HG02642 (cell line): ENCODE results near the gene TCHH.
"Not testable (repeated sequence)": the region's sequence is repeated elsewhere in the genome, so short reads cannot be mapped to it uniquely, and the experiment has no call there.

ENCODE experiments used
- ATAC-seq: cut with Tn5 transposase; IDR thresholded peaks from one replicate; pipeline ENCODE4 v1.9.1; 2021; ENCODE audit warnings: mild to moderate bottlenecking; ENCODE audit not compliant: unreplicated experiment, poor library complexity

TCHH gene, protein sequence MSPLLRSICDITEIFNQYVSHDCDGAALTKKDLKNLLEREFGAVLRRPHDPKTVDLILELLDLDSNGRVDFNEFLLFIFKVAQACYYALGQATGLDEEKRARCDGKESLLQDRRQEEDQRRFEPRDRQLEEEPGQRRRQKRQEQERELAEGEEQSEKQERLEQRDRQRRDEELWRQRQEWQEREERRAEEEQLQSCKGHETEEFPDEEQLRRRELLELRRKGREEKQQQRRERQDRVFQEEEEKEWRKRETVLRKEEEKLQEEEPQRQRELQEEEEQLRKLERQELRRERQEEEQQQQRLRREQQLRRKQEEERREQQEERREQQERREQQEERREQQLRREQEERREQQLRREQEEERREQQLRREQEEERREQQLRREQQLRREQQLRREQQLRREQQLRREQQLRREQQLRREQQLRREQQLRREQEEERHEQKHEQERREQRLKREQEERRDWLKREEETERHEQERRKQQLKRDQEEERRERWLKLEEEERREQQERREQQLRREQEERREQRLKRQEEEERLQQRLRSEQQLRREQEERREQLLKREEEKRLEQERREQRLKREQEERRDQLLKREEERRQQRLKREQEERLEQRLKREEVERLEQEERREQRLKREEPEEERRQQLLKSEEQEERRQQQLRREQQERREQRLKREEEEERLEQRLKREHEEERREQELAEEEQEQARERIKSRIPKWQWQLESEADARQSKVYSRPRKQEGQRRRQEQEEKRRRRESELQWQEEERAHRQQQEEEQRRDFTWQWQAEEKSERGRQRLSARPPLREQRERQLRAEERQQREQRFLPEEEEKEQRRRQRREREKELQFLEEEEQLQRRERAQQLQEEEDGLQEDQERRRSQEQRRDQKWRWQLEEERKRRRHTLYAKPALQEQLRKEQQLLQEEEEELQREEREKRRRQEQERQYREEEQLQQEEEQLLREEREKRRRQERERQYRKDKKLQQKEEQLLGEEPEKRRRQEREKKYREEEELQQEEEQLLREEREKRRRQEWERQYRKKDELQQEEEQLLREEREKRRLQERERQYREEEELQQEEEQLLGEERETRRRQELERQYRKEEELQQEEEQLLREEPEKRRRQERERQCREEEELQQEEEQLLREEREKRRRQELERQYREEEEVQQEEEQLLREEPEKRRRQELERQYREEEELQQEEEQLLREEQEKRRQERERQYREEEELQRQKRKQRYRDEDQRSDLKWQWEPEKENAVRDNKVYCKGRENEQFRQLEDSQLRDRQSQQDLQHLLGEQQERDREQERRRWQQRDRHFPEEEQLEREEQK (N-terminal part only)

DNA sequence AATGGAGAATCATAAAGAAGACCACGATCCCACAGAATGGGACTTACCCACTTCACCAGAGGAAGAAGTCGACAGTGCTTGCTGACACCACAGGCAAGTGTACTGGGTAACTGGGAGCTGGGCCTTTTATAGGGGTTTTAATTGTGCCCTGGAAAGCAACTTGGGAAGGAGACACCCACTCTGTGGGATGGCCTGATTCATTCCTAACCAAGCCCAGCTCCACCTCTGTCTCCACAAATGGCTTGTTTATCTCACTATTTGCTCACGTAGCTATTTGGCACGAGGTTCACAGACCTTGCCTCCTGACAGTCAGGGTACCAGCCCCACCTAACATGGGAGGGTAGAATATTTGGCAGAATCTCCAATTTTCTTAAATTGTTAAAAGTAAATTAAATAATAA is at the start of gene TCHH:
Gene TCHH, minus strand, starts transcription at position 101 of the 400 bp plus-strand sequence. CDS start 1,364 bp downstream, outside the sequence.
- no peak for ATAC-seq

GRCh38 chr1:152164517-152165136 is 49.4 kb upstream of the TCHH start:
- ATAC-seq, result no peak

DNA sequence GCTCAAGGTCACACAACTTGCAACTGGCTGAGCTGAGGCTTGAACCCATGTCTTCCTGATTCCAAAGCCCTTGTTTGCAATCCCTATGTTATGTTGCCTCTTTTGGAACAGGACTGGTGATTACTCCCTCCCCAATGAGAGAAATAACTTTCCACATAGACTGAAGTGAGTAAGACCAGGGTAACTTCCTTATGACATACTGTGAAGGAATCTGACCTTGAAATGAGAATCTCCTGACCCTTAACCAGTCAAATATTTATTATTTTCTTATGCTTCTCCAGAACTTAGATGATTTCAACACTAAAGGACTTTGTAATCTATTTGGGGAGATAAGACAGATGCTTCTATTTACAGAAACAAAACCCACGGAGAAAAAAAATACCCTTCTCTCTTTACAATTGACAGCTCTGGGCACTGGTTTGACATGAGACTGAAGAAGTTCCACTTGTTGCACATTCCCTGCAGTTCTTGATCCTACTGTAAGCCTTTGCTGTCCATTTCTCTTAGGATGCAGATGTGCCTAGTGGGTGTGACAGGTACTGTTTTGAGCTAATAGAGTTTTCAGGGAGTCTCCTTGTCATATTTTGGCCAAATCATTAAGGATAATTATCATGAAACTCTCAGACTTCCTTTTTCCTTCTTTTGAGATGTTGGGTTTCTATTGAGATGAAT is 47.7 kb upstream of the TCHH start:
- ATAC-seq, result no peak

GRCh38 chr1:152160576-152160975 is 45.3 kb upstream of the TCHH start:
- no peak for ATAC-seq

DNA sequence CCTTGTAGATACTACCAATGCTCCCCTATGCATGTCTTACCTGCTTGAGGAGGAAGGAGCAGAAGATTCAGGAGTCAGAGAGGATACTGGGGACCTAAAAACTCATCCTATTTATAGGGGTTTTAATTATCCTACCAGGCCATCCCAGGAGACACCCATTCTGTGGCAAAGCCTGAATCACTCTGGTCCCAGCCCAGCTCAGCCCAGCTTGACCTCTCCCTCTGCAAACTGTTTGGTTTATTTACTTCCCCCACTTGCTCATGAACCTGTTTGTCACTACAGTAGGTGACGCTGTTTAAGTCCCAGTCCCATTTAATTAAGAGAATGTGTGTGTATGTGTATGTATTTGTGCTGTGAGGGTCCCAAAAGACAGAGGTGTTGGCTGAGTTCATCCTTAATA is 43.9 kb upstream of the TCHH start, which contains the start of gene RPTN:
Gene RPTN, minus strand, starts transcription at position 85 of the 400 bp plus-strand sequence. CDS start 1,339 bp downstream, outside the sequence.
- no peak for ATAC-seq

DNA sequence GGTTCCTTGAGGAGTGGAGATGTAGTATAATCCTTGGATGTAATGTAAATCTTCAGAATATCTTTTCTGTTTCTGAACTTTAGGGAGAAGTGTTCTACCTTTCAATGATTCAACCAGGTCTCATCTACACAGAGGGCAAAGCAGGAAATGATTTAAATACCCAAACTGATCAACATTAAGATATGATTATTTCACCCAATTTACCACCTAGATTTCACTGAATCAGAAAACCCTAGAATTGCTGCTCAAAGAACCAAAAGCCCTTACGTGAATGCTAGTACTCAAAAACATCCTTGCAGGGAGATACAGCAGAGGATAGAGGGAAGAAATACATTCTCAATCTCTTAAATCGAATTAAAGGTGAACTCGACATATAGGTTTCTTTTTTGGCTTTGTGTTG is 38.8 kb upstream of the TCHH start:
- ATAC-seq, result no peak

GRCh38 chr1:152151646-152152045 is 36.4 kb upstream of the TCHH start:
- no peak for ATAC-seq

DNA sequence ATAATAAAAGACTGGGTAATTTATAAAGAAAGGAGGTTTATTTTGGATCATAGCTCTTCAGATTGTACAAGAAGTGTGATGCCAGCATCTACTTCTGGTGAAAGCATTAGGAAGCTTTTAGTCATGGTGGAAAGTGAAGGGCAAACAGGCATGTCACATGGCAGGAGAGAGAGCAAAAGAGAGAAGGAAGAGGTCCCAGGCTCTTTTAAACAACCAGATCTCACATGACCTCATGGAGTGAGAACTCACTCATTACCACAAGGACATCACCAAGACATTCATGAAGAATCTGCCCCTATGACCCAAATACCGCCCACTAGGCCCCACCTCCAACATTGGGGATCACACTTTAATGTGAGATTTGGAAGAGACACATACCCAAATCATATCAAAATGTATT is 33.7 kb upstream of the TCHH start:
- ATAC-seq, result no peak

DNA sequence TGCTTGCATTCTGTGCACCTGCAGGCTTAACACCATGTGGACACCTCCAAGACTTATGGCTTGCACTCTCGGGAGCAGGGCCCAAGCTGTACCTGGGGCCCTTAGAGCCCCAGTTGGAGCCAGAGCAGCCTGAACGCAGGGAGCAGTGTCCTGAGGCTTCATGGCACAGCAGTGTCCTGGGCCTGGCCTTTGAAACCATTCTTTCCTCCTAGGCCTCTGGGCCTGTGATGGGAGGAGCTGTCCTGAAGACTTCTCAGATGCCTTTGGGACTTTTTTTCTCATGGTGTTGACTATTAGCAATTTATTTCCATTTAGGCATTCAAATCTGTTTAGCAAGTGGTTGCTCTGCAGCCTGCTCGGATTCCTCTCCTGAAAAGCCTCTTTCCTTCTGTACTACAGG is 32.8 kb upstream of the TCHH start:
- no peak for ATAC-seq

- no peak for ATAC-seq
Measured at GRCh38 chr1:152145769-152146168, 30.5 kb upstream of the TCHH start.

GRCh38 chr1:152144674-152145183 is 29.5 kb upstream of the TCHH start:
- not testable (repeated sequence) for ATAC-seq

- no peak for ATAC-seq
Measured at GRCh38 chr1:152143150-152143887, 28.1 kb upstream of the TCHH start.

GRCh38 chr1:152141971-152142584 is 26.8 kb upstream of the TCHH start:
- ATAC-seq, result no peak

DNA sequence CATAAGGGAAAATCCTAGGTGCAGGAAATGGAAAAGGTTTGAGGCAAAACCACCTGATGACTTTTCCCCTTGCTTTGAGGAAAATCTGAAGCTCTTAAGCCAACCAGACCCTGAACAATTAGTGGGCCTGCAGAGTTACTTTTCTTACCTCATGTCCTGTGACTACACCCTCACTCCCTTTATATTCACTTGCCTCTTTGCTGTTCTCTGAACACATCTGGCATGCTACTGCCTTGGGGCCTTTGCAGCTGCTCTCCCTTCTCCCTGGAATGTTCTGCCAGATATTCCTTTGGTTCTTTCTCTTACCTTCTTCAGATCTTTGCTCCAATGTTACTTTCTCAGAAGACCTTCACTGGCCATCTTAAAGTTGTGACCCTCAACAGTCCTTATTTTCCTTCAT is 22.0 kb upstream of the TCHH start:
- no peak for ATAC-seq

- no peak for ATAC-seq
Measured at GRCh38 chr1:152130186-152130585, 14.9 kb upstream of the TCHH start.

DNA sequence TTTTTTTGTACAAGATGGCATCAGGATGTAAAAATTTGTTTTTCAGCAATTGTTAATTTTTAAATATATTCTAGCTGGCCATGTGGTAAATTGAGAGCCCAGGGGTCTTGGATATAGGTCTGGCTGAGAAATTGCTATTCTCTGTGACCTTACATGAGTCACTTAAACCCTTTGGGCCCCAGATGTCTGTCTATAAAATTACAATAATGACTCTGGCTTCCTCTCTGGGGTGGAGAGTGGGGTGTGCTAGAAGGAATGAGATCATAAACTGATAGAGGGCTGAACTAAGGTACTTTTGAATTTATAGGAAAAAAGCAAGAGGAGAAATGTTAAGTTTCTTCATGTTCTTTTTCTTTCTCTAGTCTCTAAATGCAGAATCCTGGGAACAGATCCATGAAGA is 12.4 kb upstream of the TCHH start:
- no peak for ATAC-seq

DNA sequence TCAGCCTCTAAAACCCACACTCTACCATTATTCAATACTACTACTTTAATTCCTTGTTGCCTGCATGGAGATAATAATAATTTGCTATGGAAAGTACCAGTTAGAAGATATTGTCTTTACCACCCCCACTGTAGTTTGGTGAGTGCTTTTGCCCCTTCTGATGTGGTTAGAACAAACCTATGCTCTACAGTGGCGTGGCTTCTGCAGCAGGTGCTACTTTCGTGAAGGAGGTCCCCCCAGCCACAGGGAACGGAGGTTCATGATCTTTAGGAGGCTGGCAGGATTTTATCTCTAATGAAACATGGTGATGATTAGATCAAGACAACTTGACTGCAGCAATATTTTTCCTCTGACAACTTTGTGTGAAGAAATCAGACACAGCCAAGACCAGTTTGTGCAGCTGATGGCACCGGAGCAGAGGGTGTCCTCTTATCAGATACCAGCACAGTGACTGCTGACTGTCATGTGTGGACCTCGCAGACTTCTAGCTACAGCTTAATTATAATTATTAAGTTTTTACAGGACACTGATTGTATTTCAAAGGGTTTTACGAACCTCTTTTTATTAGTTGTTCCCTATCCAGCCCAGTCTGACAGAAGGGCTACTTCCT is 10.7 kb upstream of the TCHH start:
- ATAC-seq, result no peak

GRCh38 chr1:152118915-152119314 is 3.7 kb upstream of the TCHH start:
- ATAC-seq, result no peak
